Measurements from ENCODE around the gene WBP2NL.
"Not testable (repeated sequence)": the region's sequence is repeated elsewhere in the genome, so short reads cannot be mapped to it uniquely, and the experiment has no call there.

Gene WBP2NL, protein sequence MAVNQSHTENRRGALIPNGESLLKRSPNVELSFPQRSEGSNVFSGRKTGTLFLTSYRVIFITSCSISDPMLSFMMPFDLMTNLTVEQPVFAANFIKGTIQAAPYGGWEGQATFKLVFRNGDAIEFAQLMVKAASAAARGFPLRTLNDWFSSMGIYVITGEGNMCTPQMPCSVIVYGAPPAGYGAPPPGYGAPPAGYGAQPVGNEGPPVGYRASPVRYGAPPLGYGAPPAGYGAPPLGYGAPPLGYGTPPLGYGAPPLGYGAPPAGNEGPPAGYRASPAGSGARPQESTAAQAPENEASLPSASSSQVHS

DNA sequence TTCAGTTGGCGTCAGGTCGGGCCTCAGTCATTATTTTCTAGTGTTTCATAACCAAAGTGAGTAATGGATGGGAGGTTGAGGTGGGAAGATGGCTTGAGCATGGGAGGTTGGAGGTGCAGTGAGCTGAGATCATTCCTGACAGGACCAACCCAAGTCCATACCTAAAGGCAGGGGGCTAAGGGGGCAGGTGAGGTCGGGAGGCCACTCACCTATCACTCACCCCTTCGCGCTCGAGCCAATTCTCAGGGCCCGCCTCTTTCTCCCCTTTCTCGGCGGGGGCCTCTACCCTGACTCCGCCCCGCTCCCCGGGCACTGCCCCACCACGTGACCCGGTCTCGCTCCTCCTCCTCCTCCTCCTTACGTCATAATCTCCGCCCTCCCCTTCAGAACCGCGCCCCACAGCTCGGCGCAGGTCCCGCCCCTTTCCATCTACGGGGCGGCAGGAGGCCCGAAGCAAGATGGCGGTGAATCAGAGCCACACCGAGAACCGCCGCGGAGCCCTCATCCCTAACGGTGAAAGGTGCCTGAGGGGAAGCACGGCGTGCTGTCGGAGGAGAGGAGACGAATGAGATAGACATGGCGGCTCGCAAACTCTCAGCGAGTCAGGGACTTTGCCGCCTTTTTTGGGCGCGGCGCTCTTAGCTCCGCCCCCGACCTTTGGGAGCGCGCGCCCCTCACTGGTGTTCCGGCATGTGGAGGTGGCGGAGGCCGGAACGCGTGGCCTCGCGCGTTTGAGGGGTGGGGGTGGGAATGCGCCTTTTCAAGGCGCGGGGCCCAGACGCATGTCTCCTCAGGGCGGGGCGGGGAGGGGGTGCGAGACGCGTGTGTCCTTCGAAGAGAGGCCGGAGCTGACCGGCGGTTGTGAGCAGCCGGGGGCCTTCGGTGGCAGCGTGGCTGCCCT is at the start of gene WBP2NL:
WBP2NL (plus strand) TSS at position 428 of the 901 bp plus-strand sequence; CDS start at position 459, 31 bp downstream.
- peak; percentile 82 for DNase-seq

DNA sequence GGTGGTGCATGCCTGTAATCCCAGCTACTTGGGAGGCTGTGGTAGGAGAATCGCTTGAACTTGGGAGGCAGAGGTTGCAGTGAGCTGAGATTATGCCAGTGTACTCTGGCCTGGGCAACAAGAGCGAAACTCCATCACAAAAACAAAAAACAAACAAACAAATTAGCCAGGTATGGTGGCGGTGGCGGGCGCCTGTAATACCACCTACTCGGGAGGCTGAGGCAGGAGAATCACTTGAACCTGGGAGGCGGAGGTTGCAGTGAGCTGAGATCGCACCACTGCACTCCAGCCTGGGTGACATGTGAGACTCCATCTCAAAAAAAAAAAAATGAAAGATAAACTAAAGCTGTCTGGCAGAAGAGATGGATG is 49.7 kb upstream of the WBP2NL start:
- not testable (repeated sequence) for DNase-seq

GRCh38 chr22:41949297-41949965 is 49.2 kb upstream of the WBP2NL start:
- DNase-seq, result no peak

DNA sequence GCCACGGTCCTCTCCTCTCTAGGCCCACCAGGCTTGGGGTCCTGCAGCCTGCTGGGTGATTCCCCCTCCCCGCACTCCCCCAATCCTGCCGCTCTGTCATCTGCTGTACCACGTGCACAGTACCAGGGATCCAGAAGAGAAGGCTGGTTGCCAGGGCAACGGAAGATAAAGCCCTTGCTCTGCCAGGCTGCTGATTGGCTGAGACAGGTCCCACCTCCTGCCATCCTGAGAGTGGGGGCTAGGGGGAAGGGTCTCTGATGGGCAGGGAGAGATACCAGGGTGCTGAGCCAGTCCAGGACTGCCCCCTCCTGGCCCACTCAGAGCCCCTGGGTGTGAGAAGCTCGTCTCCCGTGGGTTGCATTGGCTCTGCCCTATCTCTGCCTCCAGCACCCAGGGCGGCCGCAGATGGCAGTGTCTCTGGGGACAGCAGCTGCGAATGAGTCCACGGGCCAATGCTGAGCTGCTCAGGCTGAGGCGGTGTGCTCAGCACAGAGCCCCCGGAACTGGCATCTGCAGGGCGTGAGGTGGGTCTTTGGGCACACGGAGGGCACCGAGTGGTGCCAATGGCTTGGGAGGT is 46.6 kb upstream of the WBP2NL start, which contains the start of gene SMIM45:
SMIM45 (plus strand) TSS at position 253 of the 577 bp plus-strand sequence.
- no peak for DNase-seq

GRCh38 chr22:41952713-41953112 is 45.9 kb upstream of the WBP2NL start:
- DNase-seq, result no peak

DNA sequence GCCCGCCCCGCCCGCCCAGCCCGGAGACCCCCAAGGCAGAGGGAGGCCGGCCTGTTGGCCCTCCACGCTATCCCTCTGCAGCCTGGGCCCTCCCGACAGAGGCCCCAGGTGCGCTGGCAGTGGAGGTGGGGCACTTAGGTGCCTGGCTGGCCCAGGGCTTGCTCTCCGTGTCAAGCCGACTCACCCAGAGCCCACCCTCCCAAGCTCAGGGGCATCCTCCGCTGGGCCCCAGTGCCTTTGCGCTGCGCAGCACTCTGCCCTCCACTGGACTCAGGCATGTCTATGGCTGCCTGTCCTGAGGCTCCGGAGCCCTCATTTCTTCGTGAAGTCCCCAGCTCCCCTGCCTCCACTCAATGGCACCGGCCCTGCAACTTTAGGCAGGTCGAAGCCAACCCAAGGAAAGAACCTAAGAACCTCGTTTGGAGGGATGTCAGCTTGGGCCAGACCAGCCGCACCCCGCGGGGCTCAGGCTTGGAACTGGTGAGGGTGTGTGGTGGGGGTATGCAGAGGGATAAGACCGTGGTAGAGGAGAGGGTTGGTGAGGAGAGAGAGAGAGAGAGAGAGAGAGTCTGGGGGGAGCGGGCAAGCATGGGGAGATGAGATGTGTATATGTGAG is 40.5 kb upstream of the WBP2NL start:
- no peak for DNase-seq

DNA sequence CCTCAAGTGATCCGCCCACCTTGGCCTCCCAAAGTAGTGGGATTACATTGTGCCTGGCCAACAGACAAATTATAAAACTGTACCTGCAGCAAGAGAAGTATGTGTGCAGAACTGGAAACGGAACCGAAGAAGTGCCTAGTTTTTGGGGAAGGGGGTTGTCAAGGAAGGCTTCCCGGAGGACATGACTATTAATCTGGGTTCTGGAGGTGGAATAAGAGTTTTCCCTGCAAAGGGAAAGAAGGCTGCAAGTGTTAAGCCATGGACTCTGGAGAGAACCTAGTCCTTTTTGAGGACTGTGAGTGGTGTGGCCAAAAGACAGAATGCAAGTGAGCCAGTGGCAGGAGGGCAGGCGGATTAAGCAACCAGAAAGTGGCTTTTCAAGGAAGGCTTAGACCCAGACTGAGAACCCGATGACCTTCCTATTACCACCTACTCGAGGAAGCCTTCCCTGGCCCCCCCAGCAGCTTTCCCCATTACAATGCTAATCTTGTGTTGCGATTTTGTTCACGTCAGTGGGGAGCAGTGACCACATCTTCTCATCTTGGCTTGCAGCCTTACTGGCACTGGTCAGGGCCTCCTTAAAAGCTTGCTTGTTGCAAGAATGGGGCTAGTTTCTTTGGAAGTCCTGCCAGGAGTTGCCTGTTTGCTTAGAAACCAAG is 35.0 kb upstream of the WBP2NL start:
- no peak for DNase-seq

GRCh38 chr22:41964112-41964491 is 34.5 kb upstream of the WBP2NL start:
- DNase-seq, result no peak

DNA sequence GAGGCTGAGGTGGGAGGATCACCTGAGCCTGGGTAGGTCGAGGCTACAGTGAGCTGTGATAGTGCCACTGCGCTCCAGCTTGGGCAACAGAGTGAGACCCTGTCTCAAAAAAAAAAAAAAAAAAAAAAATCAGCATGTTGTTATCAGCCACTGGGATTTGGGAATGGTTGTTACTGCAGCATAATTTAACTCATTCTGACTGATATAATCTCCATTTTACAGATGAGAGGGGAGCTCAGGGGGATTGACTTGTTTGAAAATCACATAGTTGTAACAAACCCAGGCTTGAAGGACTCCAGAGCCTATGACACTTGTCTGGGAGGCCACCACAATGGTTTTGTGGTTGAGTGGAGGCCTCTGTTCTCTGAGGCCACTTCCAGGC is 32.4 kb upstream of the WBP2NL start:
- no peak for DNase-seq

DNA sequence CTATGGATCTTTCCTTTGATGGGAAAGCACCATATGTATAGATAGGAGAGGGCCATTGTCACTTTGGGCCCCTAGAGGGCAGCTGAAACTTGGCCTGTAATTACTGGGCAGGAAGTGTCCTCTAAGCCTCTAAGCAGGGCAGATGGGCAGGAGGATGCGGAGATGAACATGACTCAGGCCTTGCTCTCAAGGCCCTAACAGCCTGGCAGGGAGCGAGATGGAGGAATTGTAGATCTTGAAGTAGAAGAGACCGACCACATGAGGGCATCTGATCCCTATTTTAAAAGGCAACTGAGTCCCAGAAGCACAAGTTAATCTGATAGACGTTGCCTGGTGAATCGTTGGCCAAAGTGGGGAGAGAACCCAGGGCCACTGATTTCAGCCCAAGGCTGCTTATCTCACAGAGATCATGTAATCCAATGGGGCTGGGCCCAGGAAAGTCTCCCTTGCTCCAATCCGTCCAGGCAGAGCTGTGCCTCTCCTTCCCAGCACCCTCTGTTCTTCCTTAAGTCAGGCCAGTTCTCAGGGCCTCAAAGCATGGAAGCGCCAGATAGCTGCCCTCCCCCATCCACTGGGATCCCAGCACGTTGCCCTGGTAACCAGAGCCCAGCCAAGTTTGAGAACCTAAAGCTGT is 31.9 kb upstream of the WBP2NL start:
- peak; percentile 75 for DNase-seq

DNA sequence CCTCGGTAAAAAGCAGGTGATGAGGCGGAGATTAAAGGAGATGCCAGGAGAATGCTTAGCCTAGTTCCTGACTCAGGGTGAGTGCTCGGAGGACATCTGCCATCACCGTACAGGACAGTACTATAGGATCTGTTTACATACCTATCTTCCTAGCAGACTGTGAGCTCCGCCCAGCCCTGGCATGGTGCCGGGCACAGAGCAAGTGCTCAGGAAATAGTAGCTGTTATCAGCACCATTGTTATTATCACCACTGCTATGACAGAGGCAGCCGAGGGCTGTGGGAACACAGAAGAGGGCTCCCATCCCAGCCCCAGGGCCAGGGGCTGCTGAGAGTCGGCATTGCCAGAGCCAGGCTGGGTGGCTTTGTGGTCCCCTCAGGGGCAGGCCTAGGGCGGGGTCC is 30.0 kb upstream of the WBP2NL start:
- DNase-seq, result no peak

DNA sequence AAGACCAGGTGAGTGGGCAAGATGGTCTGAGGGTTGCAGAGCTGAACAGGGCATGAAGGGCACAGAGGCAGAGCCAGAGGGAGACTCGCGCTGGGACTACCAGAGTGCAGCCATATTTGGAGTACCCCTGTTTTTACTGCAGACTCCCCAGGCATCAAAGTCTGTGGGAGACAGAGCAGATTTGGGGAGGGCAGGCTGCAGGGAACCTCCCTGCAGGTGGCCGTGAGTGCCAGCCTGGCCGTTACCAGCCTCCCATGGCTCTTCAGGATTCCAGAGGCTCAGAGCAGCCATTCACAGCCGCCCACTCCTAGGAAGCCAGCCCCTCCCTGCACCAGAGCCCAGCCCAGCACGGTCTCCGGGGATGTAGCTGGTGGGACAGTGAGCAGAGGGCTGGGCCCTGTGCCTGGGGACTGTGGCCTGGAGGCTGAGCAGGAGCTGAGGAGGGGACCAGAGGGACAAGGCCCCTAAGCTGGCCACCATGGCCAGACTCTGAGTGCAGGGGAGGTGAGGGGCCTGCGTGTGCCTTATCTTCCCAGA is 29.4 kb upstream of the WBP2NL start, which contains the start of gene SEPTIN3:
SEPTIN3 (plus strand) TSS at position 334 of the 537 bp plus-strand sequence. CDS start 2,050 bp downstream, outside the sequence.
- no peak for DNase-seq

- DNase-seq, result no peak
Observed at GRCh38 chr22:41970601-41971000, 28.0 kb upstream of the WBP2NL start.

DNA sequence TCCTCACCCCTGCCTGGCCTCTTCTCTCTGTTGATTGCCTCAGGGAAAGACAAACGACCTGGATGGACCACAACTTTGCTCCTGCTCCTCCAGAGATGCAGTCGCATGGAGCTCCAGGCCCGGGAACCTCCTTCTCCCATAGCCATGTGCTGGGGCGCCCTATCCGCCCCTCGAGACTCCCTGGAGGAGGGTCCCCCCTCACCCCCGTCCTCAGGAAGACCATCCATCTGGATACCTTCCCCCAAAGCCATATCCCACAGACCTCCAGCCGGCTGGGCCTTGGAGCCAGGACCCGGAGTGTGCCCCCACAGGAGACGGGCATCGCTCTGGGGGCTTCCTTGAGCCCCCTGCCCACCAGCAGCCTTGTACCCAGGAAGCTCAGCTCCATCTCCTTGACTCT is 27.2 kb upstream of the WBP2NL start:
- DNase-seq, result no peak

GRCh38 chr22:41974691-41975290 is 23.8 kb upstream of the WBP2NL start:
- DNase-seq, result no peak

- DNase-seq, result no peak
Observed at GRCh38 chr22:41975299-41976069, 23.1 kb upstream of the WBP2NL start.

DNA sequence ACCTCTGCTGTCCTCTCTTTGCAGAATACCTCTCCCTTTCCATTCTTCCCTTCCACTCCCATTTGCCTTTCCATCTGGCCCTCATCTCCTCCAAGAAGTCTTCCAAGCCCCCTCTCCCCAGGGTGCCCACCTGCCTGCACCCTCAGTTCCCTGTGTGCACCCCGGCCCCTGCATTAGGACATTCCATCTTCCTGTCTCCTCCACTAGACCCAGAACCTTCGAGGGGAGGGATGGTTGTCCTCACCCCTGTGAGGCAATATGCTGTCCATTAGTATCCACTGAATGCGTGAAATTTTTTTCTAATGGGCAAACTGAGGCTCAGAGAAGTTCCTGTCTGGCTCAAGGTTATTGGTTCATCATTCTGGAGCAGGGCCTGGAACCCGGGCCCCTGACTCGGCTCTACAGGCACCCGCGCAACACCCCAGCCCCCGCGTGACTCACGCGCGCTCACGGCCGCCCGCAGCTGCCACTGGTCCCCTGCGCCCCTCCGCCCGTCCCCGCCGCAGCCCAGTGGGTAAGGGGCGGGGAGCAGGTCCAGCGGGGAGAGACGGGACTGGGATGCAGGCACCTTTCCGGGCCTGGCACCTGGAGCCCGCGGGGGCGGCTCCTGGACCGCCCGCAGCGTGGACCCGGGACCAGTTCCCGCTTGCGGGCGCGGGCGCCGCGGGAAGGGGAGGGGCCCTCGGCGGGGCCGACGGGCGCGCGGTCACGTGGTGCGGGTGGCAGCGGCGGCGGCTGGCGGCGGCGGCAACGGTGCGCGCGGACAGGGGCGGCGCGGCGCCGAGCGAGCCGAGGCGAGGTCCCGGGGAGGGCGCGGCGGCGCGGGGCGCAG is 22.3 kb upstream of the WBP2NL start:
- no peak for DNase-seq

GRCh38 chr22:41976961-41977566 is 21.5 kb upstream of the WBP2NL start:
- no peak for DNase-seq

DNA sequence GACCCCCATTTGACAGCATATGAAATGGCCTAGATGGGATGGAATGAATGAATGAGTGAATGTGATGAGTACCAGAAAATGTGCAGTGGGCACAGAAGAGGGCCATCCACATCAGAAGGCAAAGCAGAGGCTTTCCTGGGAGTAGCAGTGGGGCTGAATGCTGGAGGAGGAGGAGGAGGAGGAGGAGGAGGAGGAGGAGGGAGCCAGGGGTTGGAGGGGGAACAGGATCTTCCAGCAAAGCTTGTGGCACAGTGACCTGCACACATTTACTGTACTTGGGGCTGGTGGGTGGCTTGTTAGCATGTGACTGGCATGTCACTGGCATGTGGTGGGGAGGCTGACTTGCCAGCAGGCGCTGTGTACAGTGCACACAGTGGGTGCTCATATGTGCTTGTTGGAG is 19.9 kb upstream of the WBP2NL start:
- DNase-seq, result no peak
